ENCODE results near the gene EEFSEC. TPM values are rescaled to one million over a fixed set of nuclear protein-coding genes. Genes with fewer than 3 reads are reported as not detected.

The EEFSEC gene
- total RNA-seq, 1 donor from 2014 or later = 7.1 TPM

DNA sequence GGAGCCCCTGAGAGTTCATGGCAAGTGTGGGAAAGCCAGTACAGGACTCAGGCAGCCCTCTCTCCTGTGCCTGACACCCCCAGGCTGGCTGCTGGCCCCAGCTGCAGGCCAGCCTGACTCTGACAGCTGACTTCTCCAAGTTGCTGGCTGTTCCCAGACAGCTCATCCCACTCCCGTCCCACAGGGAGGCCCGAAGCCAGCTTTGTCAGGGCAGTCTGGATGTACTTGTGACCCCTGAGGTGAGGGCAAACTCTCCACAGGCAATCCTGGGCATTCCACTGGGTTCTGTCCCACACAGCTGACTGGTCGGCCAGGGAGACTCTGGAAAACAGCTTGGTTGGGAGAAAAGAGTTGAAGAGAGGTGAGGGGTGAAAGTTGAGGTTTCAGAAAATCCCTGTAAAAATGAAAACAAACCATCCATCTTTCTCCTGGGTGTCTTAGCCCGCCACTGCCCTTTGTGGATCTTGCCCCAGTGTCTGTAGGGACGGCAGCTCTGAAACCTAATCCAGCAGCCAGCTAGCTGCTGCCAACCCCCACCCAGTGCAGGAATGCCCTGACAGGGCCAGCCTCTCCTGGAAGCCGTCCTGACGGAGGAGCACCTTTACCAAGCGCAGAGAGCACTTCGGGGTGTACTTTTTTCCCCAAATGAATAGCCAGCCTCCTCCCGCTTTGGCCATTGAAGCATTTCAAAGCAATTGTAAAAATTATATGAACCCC is 225.5 kb downstream of the EEFSEC start:
- H3K36me3 Mint-ChIP-seq (ENCODE audit: low read depth, unreplicated experiment) = no peaks in the 10 kb centered on the region
- H3K27ac Mint-ChIP-seq (ENCODE audit: unreplicated experiment) = no peak overlapping the region
- DNase-seq (ENCODE audit: low spot score) = no peak
- H3K9me3 Mint-ChIP-seq (ENCODE audit: unreplicated experiment) = no peaks in the 10 kb centered on the region
- H3K27me3 Mint-ChIP-seq (ENCODE audit: unreplicated experiment) = no peaks in the 10 kb centered on the region
- TF ChIP-seq, protein P1, sequence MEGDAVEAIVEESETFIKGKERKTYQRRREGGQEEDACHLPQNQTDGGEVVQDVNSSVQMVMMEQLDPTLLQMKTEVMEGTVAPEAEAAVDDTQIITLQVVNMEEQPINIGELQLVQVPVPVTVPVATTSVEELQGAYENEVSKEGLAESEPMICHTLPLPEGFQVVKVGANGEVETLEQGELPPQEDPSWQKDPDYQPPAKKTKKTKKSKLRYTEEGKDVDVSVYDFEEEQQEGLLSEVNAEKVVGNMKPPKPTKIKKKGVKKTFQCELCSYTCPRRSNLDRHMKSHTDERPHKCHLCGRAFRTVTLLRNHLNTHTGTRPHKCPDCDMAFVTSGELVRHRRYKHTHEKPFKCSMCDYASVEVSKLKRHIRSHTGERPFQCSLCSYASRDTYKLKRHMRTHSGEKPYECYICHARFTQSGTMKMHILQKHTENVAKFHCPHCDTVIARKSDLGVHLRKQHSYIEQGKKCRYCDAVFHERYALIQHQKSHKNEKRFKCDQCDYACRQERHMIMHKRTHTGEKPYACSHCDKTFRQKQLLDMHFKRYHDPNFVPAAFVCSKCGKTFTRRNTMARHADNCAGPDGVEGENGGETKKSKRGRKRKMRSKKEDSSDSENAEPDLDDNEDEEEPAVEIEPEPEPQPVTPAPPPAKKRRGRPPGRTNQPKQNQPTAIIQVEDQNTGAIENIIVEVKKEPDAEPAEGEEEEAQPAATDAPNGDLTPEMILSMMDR (IDR thresholded peaks at IDR 0.05; ENCODE audit: unreplicated experiment) = no peak
- peaks cover 8% of the 10 kb centered on the region for H3K4me1 Mint-ChIP-seq (ENCODE audit: unreplicated experiment)
- no peak overlapping the region for H3K4me3 Mint-ChIP-seq (ENCODE audit: unreplicated experiment)

DNA sequence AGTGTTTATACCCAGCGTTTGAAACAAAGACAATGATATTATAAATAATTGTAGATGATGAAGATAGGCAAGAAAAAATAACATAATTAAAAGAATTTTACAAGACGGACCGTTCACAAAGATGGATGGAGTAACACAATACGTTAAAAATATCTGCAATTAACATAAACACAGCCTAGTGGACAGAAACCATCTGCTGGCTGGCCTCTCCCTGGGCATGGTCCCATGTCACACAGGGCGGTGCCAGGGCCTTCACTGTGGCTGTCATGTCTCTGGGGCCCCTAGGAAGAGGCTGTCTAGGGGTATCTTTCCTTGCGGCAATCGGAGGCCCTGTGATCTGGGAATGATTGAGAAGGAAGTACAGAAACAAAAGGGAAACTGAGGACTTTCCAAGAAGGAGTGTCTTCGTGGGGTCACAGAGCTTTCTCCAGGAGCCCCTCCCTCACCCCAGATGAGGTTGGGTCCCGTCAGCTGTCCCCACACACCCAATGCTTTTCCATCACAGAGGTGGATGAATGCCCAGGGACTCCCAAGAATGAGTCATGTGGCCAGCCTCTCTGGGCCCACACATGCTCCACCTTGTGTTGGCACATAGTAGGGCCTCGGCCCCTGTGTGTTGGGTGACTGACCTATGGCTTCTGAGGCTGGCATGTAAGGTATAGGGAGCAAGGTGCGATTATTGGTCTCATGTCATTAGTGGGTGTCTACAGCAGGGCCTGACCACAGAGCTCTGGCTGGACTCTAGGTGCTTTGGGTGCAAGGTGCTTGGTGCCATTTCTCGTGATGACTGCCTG is 226.3 kb downstream of the EEFSEC start:
- no peaks in the 10 kb centered on the region for H3K9me3 Mint-ChIP-seq (ENCODE audit: unreplicated experiment)
- no peak overlapping the region for H3K4me3 Mint-ChIP-seq (ENCODE audit: unreplicated experiment)
- no peaks in the 10 kb centered on the region for H3K27me3 Mint-ChIP-seq (ENCODE audit: unreplicated experiment)
- TF ChIP-seq, protein P1 (IDR thresholded peaks at IDR 0.05; ENCODE audit: unreplicated experiment) = no peak
- no peak overlapping the region for H3K27ac Mint-ChIP-seq (ENCODE audit: unreplicated experiment)
- no peak for DNase-seq (ENCODE audit: low spot score)
- peaks cover 8% of the 10 kb centered on the region for H3K4me1 Mint-ChIP-seq (ENCODE audit: unreplicated experiment)
- H3K36me3 Mint-ChIP-seq (ENCODE audit: low read depth, unreplicated experiment) = no peaks in the 10 kb centered on the region

DNA sequence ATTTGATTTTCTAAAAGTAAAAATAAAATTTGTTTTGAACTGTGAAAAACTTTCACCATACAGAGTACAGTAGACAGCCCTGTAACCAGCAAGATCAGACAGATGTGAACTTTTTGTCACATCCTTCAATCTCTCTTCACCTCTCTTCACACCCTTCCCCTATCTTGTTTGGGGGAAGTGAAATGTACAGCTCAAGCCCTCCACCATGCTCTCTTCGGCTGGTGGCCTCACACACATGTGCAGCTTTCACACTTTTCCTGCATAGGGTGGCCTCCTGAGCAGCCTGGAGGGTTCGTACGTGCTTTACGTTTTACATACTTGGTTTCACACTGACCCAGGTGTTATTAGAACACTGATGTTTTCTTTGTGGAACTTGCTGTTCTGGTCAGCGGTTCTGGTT is 227.0 kb downstream of the EEFSEC start:
- H3K36me3 Mint-ChIP-seq (ENCODE audit: low read depth, unreplicated experiment) = no peaks in the 10 kb centered on the region
- peaks cover 8% of the 10 kb centered on the region for H3K4me1 Mint-ChIP-seq (ENCODE audit: unreplicated experiment)
- H3K4me3 Mint-ChIP-seq (ENCODE audit: unreplicated experiment) = no peak overlapping the region
- TF ChIP-seq, protein P1 (IDR thresholded peaks at IDR 0.05; ENCODE audit: unreplicated experiment) = no peak
- no peak overlapping the region for H3K27ac Mint-ChIP-seq (ENCODE audit: unreplicated experiment)
- no peak for DNase-seq (ENCODE audit: low spot score)
- no peaks in the 10 kb centered on the region for H3K9me3 Mint-ChIP-seq (ENCODE audit: unreplicated experiment)
- no peaks in the 10 kb centered on the region for H3K27me3 Mint-ChIP-seq (ENCODE audit: unreplicated experiment)

DNA sequence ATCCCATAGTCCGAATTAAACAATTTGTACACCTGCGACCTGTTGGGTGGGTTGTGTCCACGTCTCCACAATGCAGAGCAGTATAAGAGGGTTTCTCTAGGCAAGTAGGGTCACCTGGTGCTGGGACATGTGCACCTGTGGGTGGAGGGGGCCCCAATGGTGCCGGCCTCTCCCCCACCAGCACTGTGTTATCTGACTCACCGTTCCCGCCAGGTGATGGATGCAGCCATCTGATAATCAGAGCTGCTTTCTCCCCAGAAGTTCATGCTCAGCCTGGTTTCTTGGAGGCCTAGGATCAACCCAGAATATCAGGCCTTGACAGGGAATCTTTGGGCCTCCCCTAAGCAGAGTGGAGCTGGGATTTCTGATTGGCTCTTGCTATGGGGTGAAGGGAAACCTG is 227.4 kb downstream of the EEFSEC start:
- Mint-ChIP-seq H3K9me3 (ENCODE audit: unreplicated experiment) (no peaks in the 10 kb centered on the region), H3K4me1 (ENCODE audit: unreplicated experiment) (peaks cover 8% of the 10 kb centered on the region), H3K27me3 (ENCODE audit: unreplicated experiment) (peaks cover 2% of the 10 kb centered on the region), H3K4me3 (ENCODE audit: unreplicated experiment) (no peak overlapping the region), H3K27ac (ENCODE audit: unreplicated experiment) (no peak overlapping the region), H3K36me3 (ENCODE audit: low read depth, unreplicated experiment) (no peaks in the 10 kb centered on the region)
- DNase-seq (ENCODE audit: low spot score) = no peak
- TF ChIP-seq, protein P1 (IDR thresholded peaks at IDR 0.05; ENCODE audit: unreplicated experiment) = no peak

DNA sequence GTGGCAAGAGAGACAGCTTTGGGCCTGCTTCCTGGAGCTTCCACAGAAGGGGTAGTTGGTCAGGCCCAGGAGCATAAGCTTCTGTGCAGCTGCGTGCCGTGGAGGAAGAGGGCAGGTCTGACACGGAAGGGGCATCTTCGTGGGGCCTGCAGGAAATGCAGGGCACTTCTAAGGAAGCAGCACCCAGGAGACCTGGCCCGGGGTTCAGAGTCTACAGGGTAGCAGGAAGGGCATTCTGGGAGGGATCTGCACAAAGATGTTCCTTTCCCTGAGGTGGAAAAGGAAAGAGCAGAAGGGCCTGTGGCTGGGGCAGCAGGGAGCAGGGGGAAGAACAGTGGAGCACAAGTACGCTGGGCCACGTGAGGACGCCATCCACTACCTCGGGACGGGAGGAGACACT is 228.3 kb downstream of the EEFSEC start:
- TF ChIP-seq, protein P1 (IDR thresholded peaks at IDR 0.05; ENCODE audit: unreplicated experiment) = no peak
- no peak overlapping the region for H3K4me3 Mint-ChIP-seq (ENCODE audit: unreplicated experiment)
- no peaks in the 10 kb centered on the region for H3K36me3 Mint-ChIP-seq (ENCODE audit: low read depth, unreplicated experiment)
- DNase-seq (ENCODE audit: low spot score) = no peak
- peaks cover 8% of the 10 kb centered on the region for H3K4me1 Mint-ChIP-seq (ENCODE audit: unreplicated experiment)
- peaks cover 2% of the 10 kb centered on the region for H3K27me3 Mint-ChIP-seq (ENCODE audit: unreplicated experiment)
- H3K9me3 Mint-ChIP-seq (ENCODE audit: unreplicated experiment) = no peaks in the 10 kb centered on the region
- H3K27ac Mint-ChIP-seq (ENCODE audit: unreplicated experiment) = no peak overlapping the region
